ENCODE measurements around the gene POLL.

The POLL gene

DNA sequence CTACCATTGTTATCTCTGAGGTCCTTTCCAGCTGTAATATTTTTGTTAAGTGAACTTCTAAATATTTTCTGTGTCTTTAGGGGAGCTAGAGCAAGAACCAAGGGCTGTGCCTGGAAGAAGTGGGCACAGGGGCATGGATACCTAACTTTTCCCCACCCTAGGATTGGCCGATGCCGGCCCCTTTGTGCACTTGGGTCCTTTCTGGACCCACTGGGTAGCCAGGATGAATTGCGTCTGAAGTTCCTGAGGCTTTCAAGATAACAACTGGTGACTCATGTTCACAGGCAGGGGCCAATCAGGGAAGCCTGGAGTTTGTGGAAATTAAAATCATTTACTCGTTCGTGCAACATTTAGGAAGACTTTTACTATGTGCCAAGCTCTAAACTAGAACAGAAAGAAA lies 822 bp upstream of the POLL start:
- H3K4me3 ChIP-seq (ENCODE audit: low read depth, low read length) = peak overlapping the region; percentile 93
- TF ChIP-seq, protein P1, sequence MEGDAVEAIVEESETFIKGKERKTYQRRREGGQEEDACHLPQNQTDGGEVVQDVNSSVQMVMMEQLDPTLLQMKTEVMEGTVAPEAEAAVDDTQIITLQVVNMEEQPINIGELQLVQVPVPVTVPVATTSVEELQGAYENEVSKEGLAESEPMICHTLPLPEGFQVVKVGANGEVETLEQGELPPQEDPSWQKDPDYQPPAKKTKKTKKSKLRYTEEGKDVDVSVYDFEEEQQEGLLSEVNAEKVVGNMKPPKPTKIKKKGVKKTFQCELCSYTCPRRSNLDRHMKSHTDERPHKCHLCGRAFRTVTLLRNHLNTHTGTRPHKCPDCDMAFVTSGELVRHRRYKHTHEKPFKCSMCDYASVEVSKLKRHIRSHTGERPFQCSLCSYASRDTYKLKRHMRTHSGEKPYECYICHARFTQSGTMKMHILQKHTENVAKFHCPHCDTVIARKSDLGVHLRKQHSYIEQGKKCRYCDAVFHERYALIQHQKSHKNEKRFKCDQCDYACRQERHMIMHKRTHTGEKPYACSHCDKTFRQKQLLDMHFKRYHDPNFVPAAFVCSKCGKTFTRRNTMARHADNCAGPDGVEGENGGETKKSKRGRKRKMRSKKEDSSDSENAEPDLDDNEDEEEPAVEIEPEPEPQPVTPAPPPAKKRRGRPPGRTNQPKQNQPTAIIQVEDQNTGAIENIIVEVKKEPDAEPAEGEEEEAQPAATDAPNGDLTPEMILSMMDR (IDR thresholded peaks at IDR 0.05; ENCODE audit: low read depth, low read length) = no peak

- no peak overlapping the region for H3K4me3 ChIP-seq (ENCODE audit: low read depth, low read length)
- TF ChIP-seq, protein P1 (IDR thresholded peaks at IDR 0.05; ENCODE audit: low read depth, low read length) = no peak
Measured at GRCh38 chr10:101585841-101586240, 2.2 kb downstream of the POLL start.

DNA sequence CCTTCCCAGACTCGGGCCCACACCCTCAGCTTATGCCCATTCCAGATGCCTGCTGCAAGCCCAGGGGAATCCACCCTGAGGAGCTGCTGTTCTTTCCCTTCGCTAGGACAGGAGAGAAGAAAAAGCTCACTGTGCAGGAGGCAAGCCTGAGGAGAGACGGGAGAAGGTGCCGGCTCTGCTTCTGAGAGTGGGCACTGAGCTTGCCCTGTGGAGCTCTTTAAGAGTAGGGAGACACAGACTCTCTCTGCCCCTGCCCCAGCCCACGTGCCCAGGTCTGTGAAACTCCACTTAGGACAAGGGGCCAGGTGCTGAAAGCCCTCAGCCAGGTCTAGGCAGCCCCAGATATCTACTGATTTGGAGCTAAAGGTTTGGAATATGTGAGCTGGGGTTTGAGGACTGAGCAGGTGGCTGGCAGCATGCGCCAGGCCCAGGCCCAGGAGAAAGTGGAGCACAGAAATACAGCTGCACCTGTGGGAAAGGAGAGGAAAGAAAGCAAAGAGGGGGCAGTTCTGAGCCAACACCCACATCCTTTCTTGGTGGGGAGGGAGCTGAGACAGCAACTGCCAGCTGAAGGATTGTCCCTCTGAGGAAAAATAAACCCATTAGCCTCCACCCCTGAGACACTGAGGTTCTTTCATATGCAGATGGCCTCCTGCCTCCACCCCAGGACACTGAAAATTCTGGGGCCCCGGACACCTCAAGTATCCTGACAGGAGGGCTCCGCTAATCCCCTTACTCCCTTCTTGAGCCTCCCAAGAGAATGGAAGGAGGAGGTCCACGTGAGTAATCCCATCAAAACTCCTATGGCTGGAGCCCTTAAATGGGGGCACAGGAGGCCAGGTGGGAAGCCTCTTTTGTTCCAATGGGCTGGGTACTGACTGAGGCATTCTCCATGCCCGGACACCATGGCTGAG lies 7.3 kb downstream of the POLL start:
- TF ChIP-seq, protein P1 (IDR thresholded peaks at IDR 0.05; ENCODE audit: low read depth, low read length) = no peak
- H3K4me3 ChIP-seq (ENCODE audit: low read depth, low read length) = no peak overlapping the region

- no peak overlapping the region for H3K4me3 ChIP-seq (ENCODE audit: low read depth, low read length)
- TF ChIP-seq, protein P1 (IDR thresholded peaks at IDR 0.05; ENCODE audit: low read depth, low read length) = no peak
Measured at GRCh38 chr10:101579516-101579870, 8.6 kb downstream of the POLL start.

GRCh38 chr10:101578803-101579515 lies 9.1 kb downstream of the POLL start:
- TF ChIP-seq, protein P1 (IDR thresholded peaks at IDR 0.05; ENCODE audit: low read depth, low read length) = no peak

DNA sequence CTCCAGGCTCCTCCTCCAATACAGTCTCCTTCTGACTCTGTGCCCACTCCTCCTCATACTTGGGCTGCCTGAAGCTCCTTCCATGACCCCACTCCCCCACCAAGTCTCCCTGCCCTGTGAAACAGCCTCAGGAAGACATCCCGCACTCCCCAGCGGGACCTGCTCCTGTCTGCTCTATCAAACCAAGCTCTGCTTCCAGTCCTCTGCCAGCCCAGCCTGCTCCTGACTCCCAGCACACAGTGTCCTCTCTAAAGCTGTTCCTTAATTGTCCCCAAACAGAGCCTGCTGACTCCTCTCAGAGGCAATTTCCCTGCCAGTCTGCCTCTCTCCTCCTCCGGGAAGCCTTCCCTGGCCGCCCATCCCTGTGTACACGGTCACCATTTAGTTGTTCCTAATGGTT lies 9.9 kb downstream of the POLL start:
- no peak overlapping the region for H3K4me3 ChIP-seq (ENCODE audit: low read depth, low read length)
- TF ChIP-seq, protein P1 (IDR thresholded peaks at IDR 0.05; ENCODE audit: low read depth, low read length) = no peak

More at GRCh38 chr10:101578803-101579515, 9.1 kb downstream of the POLL start:
- no peak overlapping the region for H3K4me3 ChIP-seq (ENCODE audit: low read depth, low read length)

All from WI38 (cell line).